ENCODE data around the gene OR51F1.

DNA sequence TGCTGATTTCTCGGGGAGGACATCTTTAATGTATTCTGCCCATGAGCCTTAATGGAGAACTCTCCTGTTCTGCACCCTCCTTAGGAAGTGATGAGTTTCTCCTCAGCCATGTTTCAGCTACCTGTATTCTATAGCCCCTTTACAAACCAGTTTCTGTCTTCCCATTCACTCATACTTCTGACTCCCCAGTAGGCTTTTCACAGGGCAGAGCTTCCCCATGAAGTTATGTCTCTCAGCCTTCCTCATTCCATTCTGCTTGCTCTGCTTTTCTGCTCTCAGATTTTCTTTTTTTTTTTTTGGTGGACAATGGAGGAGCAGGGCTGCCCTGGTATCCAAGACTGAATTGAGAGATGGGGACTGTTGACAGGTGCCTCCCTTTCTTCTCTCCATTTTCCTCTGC lies 38.7 kb upstream of the OR51F1 start:
- no peak for TF ChIP-seq CTCF (IDR thresholded peaks at IDR 0.05)
- TF ChIP-seq POLR2A (IDR thresholded peaks at IDR 0.05): no peak
